Ovary (tissue), 3 donors: ENCODE results near the gene ANKRD52.

ENCODE experiments used
- POLR2A ChIP-seq: fragments of 450-650 bp; IDR thresholded peaks from one replicate; pipeline ENCODE4 v1.6.1; 2017; ENCODE audit warnings: antibody characterized with exemption, mild to moderate bottlenecking, moderate library complexity
- TF ChIP-seq, protein P1 (sequence below), 3 donors: fragments of 450-650 bp in 2 of 3; fragments of 200-600 bp in 1 of 3; IDR thresholded peaks; one replicate each; pipeline versions ENCODE4 v1.5.1 to v1.8.0; 2016 to 2022; ENCODE audit warnings: antibody characterized with exemption in 3 of 3, mild to moderate bottlenecking in 1 of 3
- donor health status: DM: no; HTN: no; CAD: no.

DNA sequence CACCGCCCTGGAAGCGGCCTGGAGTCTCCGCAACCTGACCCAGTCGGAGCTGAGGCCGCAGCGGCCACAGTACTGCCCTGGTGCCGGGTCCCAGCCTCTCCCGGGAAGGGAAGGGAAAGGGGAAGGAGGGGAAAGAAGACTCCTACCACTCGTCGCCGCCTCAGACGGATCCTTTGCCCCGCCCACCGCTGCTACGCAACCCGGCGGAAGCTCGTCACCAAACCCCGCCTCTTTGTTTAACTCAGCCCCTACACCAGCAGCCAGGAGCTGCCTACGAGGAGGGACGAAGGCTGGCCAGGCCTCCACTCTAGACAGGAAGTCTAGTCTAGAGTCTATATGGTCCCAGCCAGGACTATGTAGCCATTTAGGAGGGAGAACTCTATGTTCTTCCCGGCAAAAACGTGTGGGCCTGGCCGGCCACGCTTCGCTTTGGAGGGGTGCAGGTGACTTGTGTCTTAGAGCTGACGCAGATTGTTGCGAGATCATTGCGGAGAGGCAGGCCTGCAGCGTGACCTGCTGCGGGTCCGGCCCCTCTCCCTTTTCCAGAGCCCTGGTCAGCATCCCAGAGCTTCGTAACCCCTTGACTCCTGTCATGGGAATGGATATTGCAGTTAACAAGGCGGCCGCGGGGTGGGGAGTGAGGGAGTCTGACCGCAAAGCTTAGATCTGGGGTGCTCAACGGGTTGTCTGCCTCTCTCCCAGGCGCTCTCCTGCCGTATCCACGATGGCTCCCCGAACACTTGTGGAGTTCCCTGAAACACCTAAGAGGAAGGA lies 36.2 kb downstream of the ANKRD52 start, which contains the start of gene RNF41:
- TF ChIP-seq POLR2A = peak; percentile 100
- TF ChIP-seq, protein P1, sequence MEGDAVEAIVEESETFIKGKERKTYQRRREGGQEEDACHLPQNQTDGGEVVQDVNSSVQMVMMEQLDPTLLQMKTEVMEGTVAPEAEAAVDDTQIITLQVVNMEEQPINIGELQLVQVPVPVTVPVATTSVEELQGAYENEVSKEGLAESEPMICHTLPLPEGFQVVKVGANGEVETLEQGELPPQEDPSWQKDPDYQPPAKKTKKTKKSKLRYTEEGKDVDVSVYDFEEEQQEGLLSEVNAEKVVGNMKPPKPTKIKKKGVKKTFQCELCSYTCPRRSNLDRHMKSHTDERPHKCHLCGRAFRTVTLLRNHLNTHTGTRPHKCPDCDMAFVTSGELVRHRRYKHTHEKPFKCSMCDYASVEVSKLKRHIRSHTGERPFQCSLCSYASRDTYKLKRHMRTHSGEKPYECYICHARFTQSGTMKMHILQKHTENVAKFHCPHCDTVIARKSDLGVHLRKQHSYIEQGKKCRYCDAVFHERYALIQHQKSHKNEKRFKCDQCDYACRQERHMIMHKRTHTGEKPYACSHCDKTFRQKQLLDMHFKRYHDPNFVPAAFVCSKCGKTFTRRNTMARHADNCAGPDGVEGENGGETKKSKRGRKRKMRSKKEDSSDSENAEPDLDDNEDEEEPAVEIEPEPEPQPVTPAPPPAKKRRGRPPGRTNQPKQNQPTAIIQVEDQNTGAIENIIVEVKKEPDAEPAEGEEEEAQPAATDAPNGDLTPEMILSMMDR (IDR thresholded peaks at IDR 0.05) = peak in 1 of 3 donors; percentile 28
